EL (cell line): ENCODE results near the gene RBKS.
A peak's percentile ranks its signal among the peaks of the same experiment; 100 is the strongest.
"Not testable (repeated sequence)": the region's sequence is repeated elsewhere in the genome, so short reads cannot be mapped to it uniquely, and the experiment has no call there.

Experiments
- DNase-seq: peaks from one replicate; pipeline ENCODE4 v3.0.0-alpha.2; 2016

RBKS gene

DNA sequence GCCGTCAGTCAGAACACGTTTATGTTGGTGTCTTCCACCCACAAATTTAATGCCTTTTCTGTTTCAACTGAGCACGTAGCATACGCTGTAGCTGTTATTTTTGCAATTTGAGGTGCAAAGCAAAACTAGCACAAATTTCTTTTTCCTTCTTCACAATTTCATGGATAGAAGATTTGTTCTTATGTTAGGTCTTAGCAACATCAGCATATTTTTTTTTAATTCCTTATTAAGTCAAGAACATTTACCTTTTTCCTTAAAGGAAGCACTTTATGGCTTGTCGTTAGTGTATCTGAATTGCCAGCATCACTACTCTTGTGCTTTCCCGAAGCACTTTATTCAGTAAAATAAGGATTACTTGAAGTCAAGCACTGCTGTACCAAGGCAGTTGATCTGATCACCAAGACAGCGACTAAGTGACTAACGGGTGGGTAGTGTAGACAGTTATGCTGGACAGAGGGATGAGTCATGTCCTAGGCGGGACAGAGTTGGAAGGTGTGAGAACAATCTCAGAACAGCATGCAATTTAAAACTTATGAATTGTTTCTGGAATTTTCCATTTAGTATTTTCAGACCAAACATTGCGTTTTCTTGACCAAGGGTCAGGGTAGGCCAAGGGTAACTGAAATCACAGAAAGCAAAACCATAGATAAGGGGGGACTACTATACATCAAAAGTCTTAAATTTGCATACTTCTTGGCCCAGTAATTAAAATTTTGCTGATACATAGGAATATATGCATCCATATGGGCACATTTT lies 13.6 kb upstream of the RBKS start:
- peak; percentile 71 for DNase-seq

- no peak for DNase-seq
These were observed 12.8 kb upstream of the RBKS start for GRCh38 chr2:27903018-27903417.

DNA sequence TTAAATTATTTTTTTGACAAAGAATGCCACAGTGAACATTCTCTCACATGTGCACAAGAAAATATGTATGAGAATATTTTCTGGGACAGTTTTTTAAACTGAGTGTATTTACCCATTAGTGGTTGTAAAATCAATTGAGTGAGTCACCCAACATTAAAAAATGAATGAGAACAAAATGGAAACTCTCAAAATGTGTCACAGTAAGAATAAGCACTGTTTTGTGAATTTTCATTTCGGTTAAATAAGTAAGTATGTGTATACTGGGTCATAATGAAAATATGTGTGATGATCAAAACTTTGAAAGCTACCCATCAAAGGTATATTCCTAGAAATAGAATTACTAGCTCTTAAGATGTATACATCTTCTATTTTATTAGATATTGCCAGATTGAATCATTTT lies 11.9 kb upstream of the RBKS start:
- DNase-seq = peak; percentile 12

- DNase-seq = peak; percentile 31
These were observed 11.0 kb upstream of the RBKS start for GRCh38 chr2:27901234-27901633.

GRCh38 chr2:27897717-27898116 lies 7.5 kb upstream of the RBKS start:
- DNase-seq = no peak

DNA sequence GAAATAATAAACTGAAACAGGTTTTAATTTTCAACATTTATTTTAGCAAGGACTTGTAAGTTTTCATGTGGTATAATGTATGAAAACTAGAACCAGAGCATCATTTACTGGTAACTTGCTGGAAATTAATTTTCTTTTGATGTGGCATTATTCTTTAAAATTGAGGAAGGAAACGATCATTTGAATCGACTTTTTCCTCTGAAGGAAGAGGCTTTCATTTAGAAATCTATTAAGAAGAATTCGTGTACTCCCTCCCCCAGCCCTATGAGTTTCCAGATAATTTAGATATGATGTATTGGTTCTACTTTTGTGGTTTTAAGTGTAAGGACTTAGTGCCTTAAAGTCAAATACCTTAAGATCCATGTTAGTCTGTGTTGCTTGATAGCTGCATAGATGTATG lies 2.8 kb upstream of the RBKS start:
- no peak for DNase-seq

DNA sequence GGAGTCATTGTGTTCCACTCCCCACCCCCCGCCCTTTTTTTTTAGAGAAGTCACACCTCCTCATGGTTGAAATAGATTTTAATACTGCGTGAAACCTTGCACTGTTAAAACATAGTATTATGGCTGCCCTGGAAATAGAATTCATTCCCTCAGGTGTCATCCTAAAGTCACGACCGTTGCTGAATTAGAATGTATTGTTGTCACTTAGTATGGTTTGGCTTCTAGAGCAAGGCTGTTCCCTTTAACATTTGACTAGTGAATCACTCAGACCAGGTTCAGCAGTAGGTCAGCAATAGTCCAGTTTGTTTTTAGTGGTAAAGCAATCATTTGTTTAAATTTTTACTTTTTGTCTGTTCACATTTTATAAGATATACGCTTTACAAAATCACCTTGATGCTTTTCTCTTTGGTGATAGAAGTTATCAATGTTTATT lies 1.5 kb upstream of the RBKS start:
- peak; percentile 21 for DNase-seq

DNA sequence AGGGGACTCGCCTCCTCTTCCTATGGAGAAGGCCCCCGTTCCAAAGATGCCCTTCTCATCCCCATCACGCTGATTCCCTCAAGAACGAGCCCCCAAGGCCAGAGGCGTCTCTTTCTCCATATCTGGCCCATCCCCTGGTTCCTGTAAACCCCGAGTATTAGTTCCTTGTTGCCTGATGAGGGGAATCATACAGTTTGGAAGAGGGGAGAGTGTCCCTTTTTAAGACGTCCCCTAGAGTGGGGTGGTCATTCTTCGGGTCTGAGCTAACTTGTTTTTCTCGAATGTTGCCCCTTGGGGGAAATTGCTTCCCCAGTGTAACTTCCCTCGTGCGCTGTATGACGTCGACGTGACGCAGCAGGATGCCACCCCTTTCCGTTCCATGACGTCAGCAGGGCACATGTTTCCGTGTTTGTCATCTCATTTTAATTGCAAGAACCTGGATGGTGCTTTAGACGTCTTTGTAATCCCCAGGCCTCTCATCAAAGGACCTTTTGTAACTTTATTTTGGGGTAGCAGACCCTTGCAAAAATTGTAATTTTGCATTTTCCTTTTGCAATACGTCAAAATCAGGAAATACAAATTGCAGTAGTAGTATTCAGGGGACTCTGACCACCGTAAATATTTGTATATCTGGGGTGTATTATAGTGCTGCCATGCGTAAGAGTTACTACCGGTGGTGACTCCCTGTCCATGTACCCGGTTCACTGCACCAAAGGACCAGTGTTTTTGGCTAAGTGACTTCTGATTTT lies 911 bp upstream of the RBKS start:
- peak; percentile 68 for DNase-seq

- no peak for DNase-seq
These were observed 427 bp downstream of the RBKS start for GRCh38 chr2:27889774-27890145.

DNA sequence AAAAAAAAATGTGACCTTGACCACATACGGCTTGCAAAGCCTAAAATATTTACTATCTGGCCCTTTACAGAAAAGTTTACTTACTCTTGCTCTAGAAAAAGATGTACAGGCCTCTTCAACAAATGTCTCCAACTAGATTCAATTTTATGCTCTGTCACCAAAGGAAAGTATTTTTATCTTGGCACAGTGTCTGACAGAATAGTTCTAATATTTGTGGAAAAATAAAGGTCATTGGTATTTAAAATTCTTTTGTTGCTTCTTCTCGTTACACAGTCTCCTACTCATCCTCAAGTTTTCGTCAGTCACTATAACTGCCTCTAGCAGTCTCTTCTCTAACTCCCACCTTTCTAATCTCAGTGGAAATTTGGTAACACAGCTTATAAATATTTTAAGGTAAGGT lies 1.4 kb downstream of the RBKS start:
- peak; percentile 61 for DNase-seq

GRCh38 chr2:27887830-27888229 lies 2.4 kb downstream of the RBKS start:
- DNase-seq = no peak

DNA sequence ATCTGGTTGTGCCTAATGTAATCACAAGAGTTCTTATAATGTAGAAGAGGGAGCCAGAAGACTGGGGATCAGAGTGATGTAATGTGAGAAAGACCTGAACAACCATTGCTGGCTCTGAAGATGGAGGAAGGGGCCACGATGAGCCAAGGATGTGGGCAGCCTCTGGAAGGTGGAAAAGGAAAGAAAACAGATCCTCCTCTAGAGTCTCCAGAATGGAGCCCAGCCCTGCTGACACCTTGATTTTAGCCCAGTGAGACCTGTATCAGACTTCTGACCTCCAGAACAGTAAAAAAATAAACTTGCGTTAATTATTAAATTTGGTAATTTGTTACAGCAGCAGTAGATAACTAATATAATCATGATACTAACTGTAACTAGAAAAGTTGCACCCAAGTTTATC lies 3.1 kb downstream of the RBKS start:
- DNase-seq = no peak

DNA sequence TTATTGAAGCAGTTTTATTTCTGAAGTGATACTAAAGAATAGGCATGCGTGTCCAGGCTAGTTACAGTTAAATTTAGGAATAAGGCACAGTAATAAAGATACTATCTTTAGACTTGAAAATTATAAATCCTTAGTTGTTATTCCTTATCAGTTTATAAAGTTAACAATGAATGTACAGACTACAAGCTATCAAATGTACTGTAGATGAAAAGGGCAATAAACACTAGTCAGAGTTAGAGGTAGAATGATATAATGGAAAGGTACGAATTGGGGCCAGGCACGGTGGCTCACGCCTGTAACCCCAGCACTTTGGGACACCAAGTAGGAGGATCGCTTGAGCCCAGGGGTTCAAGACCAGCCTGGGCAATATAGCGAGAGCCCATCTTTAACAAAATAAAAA lies 3.9 kb downstream of the RBKS start:
- no peak for DNase-seq

GRCh38 chr2:27885661-27886060 lies 4.5 kb downstream of the RBKS start:
- DNase-seq = peak; percentile 62

GRCh38 chr2:27885234-27885633 lies 5.0 kb downstream of the RBKS start:
- DNase-seq = peak; percentile 44

- peak; percentile 52 for DNase-seq
These were observed 5.6 kb downstream of the RBKS start for GRCh38 chr2:27884601-27885000.

- not testable (repeated sequence) for DNase-seq
These were observed 7.6 kb downstream of the RBKS start for GRCh38 chr2:27882584-27882922.

GRCh38 chr2:27881815-27882583 lies 8.2 kb downstream of the RBKS start:
- DNase-seq = peak; percentile 70

DNA sequence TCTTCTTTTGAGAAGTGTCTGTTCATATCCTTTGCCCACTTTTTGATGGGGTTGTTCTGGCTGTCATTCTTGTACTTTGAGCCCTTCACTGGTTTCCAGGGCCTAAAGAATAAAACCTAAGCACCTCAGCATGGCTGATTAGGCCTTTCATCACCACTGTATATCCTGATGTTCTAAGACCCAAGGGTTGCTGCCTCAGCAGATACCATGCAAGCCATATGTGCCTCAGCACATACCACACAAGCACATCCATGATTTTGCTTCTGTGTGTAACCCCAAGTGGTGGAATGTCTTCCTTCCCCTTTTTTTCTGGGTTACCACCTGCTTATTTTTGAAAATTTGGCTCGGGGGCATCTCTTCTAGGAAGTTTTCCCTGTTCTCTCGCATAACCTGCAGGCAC lies 11.4 kb downstream of the RBKS start:
- DNase-seq = no peak

DNA sequence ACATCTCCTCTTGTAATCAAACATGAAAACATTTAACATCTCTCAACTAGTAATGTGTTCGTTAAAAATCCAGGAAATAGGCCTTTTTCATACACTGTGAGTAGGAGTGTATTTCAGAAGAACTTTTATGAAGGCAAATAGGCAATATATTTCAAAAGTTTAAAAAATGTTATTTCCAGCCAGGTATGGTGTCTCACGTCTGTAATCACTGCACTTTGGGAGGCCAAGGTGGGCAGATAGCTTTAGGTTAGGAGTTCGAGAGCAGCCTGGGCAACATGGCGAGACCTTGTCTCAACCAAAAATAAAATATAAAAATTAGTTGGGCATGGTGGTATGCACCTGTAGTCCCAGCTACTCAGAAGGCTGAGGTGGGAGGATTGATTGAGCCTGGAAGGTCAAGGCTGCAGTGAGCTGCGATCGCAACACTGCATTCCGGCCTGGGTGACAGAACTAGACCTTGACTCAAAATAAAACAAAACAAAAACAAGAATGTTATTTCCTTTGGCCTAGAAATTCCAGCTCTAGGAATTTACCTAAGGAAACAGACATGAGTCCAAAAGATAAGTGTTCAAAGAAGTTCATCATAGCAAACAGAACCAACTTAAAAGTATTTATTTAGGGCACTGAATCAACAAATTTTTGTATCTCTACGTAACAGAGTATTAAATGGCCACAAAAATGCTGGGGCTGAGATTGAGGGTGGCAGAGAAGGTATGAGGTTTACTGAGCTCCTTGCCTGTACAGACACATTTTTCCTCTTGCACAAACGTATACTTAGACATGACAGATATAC lies 14.9 kb downstream of the RBKS start:
- no peak for DNase-seq

- DNase-seq = no peak
These were observed 17.1 kb downstream of the RBKS start for GRCh38 chr2:27873091-27873490.

DNA sequence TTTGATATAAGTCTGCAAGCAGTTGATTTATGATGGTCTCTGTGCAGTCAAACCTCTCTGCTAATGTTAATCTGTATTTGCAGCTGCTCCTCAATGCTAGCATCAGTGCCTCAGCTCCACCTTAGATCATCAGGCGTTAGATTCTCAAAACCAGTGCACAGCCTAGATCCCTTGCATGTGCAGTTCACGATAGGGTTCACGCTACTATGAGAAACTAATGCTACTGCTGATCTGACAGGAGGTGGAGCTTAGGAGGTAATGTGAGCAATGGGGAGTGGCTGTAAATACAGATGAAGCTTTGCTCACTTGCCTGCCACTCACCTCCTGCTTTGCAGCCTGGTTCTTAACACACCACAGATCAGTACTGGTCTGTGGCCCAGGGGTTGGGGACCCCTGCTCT lies 18.4 kb downstream of the RBKS start:
- DNase-seq = no peak

- DNase-seq = no peak
These were observed 19.5 kb downstream of the RBKS start for GRCh38 chr2:27870724-27871123.
